SU-DHL-6 (cell line): ENCODE results near the gene GYPB.

Source experiments
- CTCF ChIP-seq: fragments of 200-600 bp; sonication (generic); IDR thresholded peaks from one replicate; pipeline ENCODE4 v1.5.1; 2017; ENCODE audit warnings: antibody characterized with exemption, mild to moderate bottlenecking, low read length, moderate library complexity; ENCODE audit not compliant: insufficient read depth, poor library complexity, severe bottlenecking
- EZH2phosphoT487 ChIP-seq: fragments of 200-600 bp; sonication (generic), shearing (Covaris generic); conservative IDR thresholded peaks from 2 replicates; pipeline ENCODE4 v1.6.1; 2018; ENCODE audit warnings: mild to moderate bottlenecking, antibody characterized with exemption, low read length, moderate library complexity, mixed read lengths

- TF ChIP-seq CTCF (no peak), EZH2phosphoT487 (no peak)
Measured at GRCh38 chr4:143961075-143961474, 58.1 kb downstream of the GYPB start.
